G401.6 (cell line): Measurements from ENCODE around the gene ZNF714.
"Not testable (repeated sequence)": the region's sequence is repeated elsewhere in the genome, so short reads cannot be mapped to it uniquely, and the experiment has no call there.

ENCODE experiments used
- FAIRE-seq: peaks from 2 replicates; lab custom pipeline; 2012; peaks lifted over from hg19 to GRCh38; lab: Jason Lieb, UNC

Gene ZNF714

DNA sequence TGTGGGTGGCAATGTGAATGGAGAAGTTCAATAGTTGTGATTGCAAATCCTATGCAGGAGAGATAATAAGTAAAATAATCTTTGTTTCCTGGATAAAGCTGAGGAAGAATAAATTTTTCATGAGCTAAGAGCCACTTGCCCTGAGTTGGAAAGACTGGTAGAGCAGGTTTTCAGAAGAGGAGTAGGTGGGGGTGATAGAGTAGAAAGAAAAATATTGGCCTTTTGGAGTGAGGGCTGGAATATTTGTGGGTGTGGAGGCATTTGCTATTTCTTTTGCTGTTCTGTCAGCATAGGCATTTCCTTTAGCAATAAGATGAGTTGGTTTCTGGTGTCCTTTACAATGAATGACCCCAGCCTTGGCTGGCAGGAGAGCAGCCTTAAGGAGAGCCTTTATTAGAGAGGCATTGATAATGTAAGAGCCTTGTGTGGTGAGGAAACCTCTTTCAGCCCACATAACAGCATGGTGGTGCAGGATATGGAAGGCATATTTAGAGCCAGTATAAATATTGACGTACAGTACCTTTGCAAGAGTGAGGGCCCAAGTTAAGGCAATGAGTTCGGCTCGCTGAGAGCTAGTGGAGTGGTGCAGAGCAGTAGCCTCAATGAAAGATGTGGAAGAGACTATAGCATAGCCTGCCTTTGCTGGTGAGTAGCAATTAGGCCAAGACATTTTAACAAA is 48.2 kb downstream of the ZNF714 start:
- no peak for FAIRE-seq

DNA sequence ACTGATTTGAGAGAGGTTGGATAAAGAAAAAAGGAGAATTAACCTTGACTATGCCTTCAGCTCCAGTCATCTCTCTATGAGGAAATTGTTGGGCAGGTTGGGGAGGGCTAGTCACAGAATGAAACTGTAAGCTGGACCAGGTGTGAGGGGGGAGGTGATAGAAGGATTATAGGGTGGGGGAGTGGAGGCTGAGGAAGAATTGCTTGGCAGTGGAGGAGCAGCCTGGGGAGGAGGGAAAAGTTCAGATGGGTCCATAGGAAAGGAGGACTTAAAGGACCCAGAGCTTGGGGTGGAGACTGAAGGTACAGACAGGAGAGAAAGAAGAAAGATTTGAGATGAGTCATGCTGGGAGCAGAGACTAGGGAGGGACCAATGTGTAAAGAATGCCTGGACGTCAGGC is 51.6 kb downstream of the ZNF714 start:
- FAIRE-seq: no peak

DNA sequence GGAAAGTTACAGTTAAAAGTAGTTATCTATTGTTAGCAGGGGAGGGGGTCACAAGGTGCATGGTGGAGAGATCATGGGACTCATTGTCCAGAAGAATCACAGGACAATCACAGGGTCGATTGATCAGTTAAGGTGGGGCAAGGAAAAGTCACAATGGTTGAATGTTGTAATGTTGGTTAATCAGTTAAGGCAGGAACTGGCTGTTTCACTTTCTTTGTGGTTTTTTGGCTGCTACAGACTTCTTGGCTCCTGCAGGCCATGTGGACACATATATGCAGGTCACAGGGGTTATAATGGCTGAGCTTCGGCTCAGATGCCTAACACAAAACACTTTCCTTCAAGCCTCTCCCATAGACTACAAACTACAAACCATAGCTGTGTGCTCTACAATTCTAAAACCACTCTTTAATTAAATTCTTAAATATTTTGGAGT is 52.9 kb downstream of the ZNF714 start:
- no peak for FAIRE-seq

DNA sequence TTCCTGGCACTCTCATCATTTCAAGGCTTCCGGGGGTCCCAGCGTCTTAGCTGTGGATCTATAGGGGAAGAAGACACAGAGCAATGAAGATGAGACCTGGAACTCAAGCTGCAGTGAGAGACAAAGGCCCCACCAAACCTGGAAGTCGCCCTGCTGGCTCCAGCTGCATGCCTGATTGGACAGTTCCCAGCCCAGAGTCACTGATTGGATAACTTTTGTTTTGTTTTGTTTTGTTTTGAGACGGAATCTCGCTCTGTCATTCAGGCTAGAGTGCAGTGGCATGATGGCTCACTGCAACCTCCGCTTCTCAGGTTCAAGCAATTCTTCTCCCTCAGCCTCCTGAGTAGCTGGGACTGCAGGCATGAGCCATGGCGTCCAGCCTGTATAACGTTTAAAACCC is 53.4 kb downstream of the ZNF714 start:
- FAIRE-seq: no peak

DNA sequence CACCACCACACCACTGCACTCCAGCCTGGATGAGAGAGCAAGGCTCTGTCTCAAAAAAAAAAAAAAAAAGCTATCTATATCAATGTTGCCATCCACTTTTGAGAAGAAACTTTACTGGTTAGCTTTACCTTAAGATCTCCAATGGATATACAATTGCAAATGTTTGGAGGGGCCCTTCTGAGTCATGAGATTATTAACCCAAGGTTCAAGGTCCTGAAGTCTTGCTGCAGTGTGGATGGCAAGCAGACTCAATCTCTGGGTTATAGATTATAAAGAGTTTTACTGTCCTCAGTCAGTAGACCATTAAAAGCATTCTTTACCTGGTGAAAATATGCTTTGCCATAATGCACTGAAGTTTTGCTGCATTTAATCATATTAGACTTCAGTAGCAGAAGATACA is 56.1 kb downstream of the ZNF714 start:
- no peak for FAIRE-seq

DNA sequence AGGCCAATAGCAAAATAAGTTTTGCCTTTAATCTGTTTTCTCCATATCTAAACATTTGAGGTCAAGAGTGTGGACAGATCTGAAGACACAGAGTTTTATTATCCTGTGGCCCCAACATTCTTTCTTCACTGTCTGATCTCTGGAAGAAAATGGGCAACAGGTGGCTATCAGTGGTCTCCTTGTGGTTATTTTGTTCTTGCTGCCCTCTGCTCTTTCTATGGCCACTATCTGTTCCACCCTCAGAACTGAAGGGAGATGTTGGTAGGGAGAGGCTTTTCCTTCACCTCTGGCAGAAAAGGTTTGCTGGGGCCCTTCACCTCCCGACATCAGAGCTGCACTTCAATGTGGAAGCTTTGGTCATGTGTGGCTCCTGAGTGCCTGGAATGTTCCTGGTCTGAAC is 59.0 kb downstream of the ZNF714 start:
- FAIRE-seq: not testable (repeated sequence)

DNA sequence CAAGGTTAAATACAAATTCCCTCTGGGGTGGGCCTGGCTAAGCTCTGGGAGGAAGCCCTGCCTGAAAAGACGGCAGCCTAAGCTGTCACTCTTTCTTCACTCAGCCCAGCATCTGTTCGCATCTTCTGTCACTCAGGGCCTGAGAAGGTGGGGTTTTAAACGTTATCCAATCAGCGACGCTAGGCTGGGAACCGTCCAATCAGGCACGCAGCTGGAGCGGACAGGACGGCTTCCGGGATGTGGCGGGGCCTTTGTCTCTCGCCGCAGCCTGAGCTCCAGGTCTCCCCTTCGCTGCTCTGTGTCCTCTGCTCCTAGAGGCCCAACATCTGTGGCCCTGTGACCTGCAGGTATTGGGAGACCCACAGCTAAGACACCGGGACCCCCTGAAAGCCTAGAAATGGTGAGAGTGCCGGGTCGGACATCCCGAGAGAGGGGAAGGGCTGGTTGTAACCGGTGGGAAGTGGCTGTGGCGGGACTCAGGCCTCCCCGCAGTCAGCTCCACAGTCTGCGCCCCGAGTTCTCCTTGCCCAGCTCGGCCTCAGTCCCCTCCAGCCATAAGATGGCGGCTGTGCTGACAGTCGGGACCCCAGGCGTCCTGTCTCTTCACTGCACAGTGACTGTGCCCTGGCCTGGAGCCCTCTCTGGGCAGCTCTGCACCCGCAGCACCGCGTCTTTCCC is 59.9 kb downstream of the ZNF714 start, which contains the start of gene ZNF431:
ZNF431 (plus strand) TSS at position 254 of the 678 bp plus-strand sequence; CDS start at position 398, 144 bp downstream.
- FAIRE-seq: peak; percentile 98

DNA sequence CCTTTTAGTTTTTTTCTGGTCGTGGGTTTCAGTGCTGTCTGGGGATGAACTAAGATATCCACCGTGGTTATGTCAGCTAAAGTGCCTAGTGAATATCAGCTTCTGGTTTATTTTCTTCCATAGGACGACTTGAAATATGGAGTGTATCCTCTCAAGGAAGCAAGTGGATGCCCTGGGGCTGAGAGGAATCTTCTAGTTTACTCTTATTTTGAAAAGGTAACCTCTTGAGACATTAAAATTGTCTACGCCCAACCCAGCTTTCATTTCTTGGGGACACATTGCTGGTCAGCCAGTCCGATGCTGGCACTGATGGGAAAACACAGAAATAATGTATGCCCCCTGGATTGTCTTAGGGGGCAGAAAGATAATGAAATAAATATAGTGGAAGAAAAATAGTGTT is 61.4 kb downstream of the ZNF714 start:
- no peak for FAIRE-seq

DNA sequence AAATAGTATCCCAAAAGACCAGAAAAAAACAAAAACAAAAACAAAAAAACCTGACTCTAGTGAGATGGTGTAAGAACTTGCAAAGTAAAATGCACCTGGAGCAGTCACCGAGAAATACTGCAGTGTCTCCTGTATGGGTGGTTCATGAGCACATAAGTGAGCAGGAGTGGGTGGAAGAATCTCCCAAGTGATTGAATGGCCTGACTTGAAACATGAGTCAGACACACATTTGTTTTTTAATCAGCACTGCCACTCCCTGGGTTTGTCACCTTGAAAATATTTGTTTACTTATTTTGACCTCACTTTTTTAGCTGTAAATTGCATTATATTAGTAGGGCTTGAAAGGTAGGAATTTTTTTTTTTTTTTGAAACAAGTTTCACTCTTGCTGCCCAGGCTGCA is 61.9 kb downstream of the ZNF714 start:
- no peak for FAIRE-seq

DNA sequence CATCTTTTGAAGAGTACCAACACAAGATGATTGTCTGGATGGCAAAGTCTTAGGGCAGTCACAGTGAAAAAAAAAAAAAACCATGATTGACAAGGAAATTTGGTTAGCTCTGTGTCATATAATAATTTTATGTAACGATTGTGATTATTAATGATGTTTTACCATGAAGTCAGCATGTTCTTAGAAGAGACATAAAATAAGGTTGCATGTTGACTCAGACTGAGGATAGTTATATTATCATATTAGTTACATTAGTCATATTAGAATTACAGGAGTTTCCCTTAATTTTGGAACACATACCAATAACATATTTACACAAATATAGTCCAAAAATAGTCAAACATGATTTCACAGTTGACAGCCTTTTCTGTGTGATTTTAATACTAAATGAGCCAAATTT is 65.5 kb downstream of the ZNF714 start:
- no peak for FAIRE-seq

DNA sequence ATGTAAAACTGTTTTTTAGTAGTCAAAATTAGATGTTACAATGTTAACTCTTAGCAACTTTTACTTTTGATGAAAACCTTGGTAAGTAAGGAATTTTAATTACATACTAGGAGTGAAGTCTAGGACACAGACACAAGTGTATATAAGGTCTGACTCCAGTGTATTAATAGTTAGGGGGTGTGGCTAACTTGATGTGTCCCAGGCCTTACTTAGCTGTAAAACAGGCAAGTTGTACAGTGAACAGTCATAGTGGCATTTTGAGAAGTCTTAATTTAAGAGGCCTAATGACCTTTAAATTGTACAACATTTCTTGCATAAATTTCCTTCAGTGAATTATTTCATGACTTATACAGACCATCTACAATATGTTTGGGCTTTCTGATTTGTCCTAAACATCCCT is 66.7 kb downstream of the ZNF714 start:
- FAIRE-seq: no peak

DNA sequence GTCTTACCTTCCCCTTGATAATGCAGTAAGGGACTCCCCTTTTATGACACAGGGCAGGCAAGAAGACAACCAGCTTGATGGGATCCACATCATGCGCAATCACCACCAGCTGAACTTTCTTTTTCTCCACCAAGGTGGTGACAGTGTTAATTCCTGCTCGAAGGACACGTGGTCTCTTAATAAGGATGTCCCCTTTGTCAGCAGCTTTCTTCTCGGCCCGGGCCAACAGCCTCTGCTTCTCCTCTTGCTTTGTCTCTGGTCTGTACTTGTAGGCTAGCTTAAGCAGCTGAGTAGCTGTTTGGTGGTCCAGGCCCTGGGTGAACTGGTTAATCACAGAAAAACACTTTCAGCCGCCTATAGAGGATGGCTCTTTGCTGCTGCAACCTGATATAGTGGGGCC is 67.9 kb downstream of the ZNF714 start:
- FAIRE-seq: no peak

DNA sequence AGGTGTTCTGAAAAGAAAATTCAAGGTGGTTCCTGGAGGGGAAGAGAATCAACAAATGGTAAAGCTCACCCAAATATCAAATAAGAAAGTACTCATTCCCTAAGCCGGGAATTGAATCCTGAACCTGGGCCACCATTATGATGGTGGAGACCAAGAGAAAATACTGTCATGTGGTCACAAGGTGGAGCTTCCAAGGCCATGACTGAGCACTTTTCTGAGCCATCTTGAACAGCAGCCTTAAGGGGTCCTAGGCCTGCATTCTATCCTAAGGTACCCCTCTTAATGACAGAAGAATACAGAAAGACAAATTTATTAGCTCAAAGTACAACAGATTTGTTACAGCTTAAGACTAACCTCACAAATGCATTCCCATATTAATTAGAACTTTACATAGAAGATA is 69.5 kb downstream of the ZNF714 start:
- FAIRE-seq: no peak

DNA sequence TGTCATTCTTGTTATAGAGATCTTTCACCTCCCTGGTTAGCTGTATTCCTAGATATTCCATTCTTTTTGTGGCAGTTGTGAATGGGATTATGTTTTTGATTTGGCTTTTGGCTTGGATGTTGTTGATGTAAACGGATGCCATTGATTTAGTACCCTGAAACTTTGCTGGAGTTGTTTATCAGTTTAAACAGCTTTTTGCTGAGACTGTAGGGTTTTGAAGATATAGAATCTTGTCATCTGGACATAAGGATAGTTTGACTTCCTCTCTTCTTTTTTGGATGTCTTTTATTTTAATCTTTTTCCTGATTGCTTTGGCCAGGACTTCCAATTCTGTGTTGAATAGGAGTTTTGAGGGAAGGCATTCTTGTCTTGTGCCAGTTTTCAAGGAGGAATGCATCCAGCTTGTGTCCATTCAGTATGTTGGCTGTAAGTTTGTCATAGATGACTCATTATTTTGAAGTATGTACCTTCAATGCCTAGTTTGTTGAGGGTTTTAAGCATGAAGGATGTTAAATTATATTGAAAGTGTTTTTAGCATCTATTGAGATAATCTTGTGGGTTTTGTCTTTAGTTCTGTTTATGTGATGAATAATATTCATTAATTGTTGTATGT is 76.6 kb downstream of the ZNF714 start:
- no peak for FAIRE-seq

DNA sequence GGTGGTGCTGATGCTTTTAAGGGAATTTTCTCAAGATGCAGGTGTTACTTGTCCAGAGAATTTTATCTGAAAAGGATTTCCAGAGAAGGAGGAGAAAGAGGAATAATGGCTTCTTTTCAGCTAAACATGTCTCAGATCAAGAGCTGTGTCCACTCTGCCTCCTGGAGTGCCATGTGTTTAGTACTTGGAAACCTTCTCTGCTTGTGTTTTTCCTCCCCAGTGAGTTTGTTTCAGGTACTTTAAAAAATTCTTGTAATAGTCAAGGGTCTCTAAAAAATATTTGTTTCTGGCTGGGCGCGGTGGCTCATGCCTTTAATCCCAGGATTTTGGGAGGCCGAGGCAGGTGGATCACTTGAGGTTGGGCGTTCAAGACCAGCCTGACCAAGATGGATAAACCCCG is 82.5 kb downstream of the ZNF714 start:
- no peak for FAIRE-seq

DNA sequence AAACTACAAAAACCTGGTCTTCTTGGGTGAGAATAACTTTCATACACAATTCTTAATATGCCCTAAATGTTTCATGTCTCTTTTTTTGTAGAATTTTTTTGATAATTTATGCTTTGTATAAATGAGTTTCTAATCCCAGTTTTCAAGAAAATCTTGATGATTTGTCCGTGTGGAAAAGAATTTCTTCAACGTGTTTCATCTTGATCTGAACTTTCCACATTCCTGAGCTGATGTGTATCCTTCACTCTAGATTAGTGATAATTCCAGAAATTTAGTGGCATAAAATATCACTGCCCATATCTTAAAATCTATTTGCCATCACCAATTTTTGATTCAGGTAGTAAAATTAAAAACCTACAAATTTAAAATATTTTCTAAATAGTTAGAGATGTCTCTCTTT is 84.4 kb downstream of the ZNF714 start:
- no peak for FAIRE-seq
